NCI-H1694 (cell line): ENCODE data around the gene PPEF2.

Experiments used
- DNase-seq: peaks from one replicate; lab custom pipeline; 2025; lab: John Stamatoyannopoulos, UW

PPEF2 gene

DNA sequence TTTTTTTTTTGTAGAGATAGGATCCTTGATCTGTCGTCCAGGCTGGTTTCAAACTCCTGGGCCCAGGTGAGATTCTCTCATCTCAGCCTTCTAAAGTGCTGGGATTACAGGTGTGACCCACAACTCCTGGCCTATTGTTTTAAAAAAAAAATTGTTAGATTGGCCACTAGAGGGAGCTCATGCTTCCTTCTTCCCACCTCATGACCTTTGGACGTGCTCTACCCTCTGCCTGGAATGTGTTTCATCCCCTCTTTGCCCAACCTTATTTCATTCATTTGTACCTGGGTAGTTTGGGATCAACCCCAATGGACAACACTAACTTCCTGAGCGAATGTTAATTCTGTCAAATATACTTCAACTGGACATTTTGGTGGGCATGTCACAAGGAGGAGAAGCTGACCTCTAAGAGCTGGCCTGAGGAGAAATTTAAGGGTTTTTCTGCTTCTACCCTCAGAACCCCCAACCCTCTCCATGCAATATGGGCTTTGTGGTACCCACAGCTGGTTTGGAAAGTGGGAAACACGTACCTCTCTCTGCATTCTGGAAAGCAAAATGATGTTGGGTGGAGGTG, 6.4 kb downstream of the PPEF2 start:
- no peak for DNase-seq

DNA sequence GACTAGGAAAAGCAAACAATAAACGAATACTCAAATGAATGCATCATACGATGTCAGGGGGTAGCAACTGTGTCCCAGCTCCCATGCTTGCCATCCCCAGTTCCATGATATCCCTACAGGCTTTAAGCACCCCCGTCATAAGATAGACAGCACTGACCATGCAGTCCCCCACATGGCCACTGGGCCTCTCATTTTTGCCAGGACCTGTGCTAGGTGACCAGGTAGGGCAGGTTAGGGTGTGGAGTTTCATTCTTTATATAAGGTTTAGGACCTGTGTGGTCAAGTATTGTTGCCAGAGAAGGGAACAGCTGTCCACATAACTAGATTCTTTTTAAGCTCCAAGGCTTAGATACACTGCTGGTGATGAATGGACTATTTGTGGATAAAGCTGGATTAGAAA, 9.7 kb downstream of the PPEF2 start:
- DNase-seq = no peak

DNA sequence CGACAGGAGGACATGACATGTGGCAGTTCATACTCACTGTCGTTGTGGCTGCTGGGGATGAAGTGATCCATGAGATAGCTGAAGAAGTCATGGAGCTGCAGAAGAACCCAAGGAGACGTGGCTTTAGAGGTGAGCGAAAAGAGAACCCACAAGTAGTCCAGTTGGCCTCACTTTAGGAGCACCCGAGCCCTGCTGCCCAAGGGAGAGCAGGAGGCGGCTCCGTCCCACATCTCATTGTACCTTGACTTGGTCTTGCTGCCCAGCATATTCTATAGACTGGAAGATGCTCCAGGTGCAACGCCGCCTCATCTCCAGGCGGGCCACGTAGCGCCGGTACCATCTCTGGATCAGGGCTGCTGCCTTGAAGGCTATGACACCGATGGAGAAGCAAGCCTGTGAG, 10.6 kb downstream of the PPEF2 start:
- DNase-seq = no peak

DNA sequence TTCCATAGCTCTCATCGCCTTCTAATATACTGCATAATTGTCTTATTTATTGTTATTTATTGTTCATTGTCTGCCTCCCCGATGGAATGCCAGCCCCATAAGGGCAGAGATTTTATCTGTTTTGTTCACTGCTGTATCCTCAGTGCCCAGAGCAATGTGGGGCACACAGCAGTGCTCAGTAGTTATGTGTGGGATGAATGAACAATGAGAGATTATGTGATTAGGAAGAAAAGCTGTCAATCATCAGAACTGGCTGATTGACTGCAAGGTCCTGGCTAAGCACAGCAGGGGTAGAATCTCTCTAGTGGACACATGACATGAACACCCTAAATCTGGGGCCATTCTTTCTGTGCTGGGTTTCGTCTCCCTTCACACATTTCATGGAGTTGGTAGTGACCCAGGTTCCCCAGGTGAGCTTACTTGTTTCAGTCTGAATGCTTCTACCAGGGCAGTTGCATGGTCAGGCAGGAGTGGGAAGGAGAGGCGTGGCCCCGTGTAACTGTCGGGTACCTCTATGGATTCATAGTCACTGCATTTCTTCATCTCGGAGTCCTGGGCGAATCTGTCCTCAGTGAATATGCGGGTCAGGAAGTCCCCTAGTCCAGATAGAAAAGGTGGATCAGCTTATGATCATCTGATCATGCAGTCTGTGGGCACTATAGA, 12.6 kb downstream of the PPEF2 start:
- no peak for DNase-seq

DNA sequence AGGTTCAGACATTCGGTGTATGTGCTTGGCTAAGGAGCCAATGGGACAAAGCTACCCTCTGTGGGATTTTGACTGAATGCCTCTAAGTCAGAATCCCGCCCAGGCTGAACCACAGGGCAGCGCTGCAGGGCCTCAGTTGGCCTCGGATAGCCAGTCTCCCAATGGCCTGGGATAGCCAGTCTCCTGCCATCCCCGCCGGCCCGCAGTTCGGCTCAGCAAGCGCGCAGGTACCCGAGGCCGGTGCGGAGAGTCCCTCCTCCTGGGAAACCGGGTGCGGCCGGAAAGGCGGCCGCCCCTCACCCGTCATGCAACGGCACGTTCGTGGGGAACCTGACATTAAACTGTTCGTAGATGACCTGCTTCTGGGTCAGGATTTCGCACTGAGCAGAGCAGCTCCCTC, 16.1 kb downstream of the PPEF2 start:
- DNase-seq = no peak

DNA sequence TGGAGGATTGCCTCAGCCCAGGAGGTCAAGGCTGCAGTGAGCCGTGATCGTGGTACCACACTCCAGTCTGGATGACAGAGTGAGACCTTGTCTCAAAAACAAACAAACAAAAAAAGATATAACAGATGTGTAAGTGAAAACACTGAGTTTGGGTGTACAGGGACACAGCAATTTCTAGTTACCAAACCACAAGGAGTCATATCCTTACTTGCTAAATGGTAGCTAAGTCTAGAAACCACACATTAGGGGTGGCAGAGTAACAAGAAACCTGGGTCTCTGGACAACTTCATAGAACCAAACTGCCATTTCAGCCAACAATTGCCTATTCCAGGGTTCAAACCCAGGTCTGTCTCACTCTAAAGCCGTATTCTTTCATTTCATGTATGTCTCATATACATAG, 20.8 kb downstream of the PPEF2 start:
- no peak for DNase-seq

DNA sequence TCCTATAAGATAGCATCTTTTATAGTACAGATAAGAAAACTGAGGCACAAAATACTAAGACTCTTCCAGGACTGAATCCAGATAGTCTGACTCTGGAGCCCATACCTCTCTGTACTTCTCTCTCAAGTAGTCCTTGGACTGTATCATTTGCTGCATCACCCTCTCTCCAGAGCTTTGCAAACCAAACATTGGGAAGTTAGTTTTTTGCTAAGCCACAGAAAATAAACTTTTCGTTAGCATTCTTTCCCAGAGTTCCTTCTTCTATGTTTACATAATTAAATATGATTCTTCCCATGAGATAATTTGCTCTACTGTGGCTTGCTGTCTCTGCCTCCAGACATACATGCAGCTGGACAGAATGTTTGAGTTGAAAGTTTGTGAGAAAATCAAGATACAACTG, 22.0 kb downstream of the PPEF2 start:
- DNase-seq = no peak

DNA sequence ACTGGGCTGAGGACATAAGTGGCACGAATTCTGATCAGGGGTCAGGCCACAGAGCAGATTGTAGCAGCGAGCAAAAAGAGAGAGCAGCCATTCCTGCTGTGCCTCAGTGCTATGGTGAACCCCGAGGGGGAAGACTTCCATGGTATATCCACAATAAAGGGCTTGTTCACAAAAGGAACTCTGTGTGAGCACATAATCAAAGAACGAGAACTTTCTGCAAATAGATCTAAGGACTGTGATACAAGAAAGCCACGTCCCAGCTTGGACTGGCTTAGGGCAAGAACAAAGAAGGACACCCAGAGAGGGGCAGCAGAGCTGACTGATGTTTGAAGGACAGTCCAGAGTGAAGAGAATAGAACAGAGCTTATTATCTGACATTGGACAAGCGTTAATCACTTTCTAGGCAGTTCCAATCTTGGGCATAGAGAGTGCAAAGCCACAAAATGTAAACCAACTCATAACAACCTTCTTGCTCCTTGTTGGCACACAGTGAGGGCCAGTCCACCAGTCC, 24.0 kb downstream of the PPEF2 start:
- DNase-seq = no peak

DNA sequence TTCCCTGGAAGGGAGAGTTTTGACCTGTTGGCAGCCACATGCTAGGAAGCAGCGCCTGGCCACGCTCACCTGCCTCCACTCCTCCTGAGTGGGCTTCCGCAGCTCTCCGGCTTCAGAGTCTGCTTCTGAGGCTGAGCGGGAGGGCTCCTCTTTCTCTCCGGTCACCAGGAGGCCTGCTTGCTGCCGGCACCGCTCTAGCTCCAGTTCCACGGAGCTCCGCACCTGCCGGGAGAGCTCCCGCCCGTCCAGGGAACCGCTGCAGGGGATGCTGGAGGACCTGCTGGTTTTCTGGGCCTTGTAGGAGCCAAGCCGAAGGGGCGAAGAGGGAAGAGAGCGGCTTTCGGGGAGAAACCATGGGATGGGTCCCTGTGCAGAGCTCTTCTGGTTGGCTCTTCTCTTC, 26.0 kb downstream of the PPEF2 start:
- no peak for DNase-seq

DNA sequence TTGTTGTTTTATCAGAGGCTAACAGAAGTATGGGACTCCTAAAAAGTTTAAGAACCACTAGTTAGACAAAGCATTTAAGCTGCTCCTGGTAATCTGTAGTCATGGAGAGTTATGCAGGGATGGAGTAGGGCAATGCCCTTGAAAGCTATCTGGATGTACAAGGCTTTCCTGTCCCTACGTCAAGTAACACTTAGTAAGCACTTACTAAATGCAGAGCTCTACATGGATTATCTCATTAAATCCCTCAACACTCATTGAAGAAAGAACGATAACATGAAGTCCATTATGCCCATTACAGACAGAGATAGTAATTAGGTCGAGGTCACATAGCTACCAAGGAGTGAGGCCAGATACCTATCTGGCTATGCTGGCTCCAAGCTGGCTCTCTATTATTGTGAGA, 33.2 kb downstream of the PPEF2 start:
- no peak for DNase-seq

DNA sequence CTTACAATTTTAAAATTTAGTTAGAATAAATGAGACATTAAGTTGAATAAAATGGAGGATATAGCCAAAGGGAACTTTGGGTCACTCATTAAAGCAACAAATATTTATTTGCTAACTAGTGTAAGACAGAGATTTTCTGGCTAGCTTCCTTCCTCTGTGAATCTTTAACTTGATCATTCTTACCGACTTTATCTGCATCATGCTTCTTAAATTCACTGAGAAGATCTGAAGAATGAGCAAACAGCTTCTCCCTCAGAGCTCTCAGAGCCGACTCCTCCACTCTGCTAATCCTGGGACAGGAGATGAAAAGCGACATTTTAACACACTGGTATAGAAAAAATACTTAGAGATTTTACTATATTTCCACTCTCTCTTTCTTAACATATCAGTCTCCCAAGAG, 35.1 kb downstream of the PPEF2 start:
- no peak for DNase-seq

DNA sequence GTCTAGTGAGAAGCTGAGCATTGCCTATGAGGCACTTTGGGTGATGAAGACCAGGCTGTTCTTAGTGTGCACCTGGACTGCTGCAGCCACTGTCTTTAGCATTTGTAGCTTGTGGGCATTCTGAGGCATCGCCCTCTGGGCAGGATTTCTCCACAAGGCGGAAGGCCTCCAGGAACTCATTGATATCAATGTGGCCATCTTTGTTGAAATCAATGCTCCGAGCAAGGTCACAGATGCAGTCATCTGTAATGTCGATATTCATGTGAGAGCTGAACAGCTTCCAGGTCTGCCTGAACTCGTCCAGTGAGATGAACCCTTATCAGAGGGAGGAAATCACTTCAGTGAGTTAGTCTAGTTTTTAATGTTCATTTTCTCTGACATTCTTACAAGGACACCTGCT, 41.6 kb downstream of the PPEF2 start:
- no peak for DNase-seq

DNA sequence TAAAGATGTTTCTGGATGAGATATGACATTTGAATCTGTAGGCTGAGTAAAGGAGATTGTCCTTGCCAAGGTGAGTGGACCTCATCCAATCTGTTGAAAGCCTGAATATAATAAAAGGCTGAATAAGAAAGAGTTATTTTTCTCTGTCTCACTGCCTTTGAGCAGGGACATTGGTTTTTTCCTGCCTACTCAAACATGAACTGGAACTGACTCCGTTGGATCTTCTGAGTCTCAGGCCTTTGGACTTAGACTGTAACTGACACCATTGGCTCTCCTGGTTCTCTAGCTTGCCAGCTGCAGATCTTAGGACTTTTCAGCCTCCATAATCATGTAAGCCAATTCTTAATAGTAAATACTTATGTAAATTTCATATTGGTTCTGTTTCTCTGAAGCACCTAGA, 43.5 kb downstream of the PPEF2 start:
- DNase-seq = no peak

DNA sequence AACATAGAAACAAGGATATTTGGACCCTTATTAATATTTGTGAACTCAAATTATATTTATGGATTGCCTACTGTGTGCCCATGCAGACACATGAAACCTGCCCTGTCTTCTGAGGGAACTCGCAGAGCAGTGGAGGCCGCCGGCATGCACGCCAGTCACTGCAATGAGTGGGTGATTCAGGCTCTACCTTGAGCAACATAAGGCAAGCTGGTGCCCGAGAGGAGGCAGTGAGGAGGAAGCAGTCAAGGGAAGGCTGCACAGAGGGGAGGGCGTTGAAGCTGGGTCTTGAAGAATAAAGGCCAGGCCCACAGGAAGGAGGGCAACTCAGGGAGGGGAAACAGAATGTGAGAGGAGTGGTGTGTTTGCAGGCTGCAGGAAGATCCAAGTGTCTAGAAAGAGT, 52.8 kb downstream of the PPEF2 start:
- no peak for DNase-seq

DNA sequence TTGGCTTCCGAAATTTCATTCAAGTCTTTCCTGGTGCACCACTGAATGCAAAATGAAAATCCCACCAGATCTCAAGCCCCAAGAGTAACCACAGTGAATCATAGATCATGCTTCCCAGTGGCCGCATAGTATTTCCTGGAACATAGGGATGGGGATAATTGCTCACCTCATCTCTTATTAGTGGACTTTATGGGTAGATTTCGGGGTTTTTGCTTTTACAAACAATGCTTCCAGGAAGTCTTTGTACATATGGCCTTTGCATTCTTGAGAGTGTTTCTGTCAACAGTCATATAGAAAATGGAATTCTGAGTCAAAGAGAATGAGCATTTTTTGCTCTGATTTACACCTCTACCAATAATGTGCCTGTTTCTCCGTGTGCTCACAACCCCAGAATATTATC, 53.4 kb downstream of the PPEF2 start:
- no peak for DNase-seq

DNA sequence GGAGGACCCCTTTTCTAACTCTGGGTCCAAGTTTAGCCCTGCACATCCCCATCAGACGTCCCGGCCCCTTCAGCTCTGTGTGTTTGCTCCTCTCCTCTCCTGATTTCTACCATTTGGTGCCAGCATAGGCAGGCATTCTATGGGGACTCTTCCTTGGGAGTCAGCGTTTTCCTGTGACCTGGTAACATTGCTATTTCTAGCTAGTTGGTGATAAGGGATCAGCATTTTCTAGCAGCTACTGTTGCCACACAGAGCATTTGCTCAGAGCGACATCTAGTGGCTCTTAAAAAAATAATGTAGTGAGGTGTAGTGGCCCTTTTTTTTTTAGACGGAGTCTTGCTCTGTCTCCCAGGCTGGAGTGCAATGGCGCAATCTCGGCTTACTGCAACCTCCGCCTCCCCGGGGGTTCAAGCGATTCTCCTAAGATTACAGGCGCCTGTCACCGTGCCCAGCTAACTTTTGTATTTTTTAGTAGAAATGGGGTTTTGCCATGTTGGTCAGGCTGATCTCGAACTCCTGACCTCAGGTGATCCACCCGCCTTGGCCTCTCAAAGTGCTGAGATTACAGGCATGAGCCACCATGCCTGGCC, 54.0 kb downstream of the PPEF2 start:
- DNase-seq = peak; percentile 49

DNA sequence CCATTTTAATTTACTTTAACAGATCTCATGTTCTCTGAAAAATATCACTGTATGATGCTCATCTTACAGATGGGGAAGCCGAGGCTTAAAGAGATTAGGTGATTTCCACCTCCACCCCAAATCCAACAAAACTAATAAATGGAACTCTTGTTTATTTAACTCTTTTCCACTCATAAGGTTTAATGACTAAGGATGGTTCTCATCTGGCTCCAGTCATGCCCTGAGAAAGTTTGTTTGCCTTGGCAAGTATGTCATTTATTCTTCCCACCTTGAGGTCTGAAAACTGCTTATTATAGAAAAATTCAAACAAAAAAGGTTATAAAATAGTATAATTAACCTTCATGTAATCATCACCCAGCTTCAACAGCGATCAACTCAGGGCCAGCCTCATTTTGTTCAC, 56.3 kb downstream of the PPEF2 start:
- no peak for DNase-seq

DNA sequence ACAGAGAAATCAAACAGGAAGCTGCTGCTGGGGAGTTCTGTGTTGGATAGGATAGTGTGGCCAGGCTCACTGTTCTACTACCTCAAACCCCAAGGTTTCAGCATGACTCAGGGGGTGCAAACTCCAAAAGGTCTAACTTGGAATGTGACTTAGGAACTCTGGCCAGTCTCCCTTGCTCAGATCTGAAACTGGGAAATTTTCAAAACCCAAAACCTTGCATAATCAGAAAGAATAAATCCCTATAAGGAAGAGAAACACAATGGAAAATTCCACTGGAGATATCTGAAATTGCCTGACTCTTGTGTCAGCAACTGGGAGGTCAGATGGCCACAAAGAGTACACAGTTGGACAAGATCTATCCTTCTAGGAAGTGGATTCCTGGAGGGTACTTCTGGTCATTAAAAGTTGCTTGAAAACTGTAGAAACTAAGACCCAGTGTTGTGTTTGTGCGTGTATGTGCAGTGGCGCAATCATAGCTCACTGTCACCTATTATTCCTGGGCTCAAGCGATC, 58.0 kb downstream of the PPEF2 start:
- DNase-seq = no peak

DNA sequence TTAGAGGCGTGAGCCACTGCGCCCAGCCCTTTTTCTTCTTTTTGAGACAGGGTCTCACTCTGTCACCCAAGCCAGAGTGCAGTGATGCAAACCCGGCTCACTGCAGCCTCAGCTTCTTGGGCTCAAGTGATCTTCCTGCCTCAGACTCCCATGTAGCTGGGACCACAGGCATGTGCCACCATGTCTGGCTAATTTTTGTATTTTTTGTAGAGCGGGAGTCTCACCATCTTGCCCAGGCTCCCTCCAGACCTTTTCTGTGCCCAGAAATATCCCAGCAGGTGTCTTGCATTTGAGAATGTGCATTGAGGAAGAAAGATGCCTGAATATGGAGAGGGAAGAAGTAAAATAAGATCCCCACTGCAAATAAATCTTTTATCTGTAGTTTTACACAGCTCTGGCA, 58.7 kb downstream of the PPEF2 start:
- no peak for DNase-seq

DNA sequence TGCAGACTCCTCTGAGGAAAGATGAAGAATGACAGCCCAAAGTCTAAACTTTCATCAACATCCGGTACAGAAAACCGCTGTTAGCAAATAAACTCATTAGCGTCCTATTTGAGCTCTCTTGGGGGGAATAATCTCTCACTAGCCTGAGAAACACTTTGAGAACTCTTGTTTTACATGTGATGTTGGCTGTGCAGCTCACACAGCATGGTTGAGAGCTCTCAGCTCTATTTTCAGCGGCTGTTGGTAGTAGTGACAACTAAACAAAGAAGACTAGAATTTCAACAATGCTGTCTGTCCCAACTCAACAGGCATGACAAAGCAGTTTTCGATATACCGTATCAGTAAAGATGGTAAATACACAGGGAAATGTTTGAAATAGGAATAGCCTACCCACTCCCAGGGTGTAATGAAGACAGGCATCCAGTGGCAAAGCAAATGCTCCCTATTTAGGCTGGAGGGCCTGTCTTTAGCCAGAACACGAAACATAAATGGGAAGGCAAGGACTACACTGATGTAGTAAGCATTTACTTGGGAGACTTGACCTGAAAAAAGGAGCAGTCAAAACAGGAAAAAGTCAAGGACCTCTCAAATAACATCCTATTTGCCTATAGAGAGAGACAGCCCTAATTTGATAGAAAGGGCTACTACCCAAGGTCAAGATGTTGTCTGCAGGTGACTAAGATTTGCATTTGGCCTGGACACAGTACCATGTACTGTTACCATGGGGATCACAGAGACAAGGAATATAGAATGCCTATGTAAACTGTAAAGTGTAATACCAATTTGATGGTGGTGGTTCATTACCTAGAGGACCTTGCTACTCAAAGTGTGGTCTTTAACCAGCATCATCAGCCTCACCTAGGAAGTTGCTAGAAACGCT, 60.4 kb downstream of the PPEF2 start:
- DNase-seq = no peak

DNA sequence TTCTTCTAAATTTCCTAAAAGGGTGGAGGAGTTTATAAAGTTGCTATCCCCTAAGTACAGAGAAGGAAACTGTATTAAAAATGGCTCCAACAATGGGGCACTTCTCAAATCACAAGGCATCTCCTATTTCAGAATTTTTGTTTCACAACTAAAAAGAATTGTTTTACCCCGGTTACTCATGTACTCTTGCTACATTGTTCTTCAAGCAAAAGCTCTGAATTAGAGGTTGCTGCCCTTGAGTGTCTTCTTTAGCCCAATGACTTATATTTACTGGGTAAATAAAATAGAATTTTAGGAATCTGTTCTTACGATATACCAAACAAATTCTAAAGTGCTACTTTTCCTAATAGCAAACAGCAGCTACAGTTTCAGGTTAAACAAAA, 67.5 kb downstream of the PPEF2 start:
- no peak for DNase-seq

DNA sequence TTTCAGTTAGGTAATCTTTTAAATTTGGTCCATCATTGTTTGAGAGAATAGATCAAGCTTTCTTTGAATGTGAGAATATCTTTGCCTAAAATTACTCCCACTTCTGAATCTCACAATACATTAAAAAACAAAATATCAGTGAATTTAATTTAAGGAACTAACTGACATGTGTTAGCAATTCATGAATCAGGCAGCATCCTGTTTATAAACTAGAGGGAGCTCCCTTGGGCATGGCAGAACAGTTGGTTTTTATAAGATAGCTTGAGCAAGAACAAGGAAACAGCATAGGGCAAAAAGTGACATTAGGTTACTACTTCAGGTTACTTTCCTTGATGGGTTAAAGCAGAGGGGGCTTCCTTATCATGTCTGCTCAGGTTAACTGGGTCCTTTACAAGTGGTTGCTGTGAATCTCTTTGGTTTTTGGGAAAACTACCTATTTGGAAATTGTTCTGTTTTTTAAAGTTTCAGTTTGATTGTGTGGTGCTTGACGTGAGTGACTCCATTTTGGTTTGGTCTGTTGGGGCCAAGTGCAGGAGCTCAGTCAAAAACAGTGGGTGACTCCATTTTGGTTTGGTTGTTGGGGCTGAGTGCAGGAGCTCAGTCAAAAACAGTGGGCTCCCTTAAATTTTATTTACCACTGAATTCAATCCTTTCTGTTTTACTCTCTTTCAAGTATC, 68.0 kb downstream of the PPEF2 start:
- no peak for DNase-seq
